Neuron (in vitro differentiated cells): ENCODE data around the gene BNC1.

ENCODE experiments used
- H2AFZ ChIP-seq: one replicate; pipeline ENCODE4 v1.6.1; 2013; ENCODE audit warnings: low read depth, mild to moderate bottlenecking, inconsistent platforms, low read length, moderate library complexity
- H3K27me3 ChIP-seq: one replicate; pipeline ENCODE4 v1.6.1; 2013; ENCODE audit warnings: low read length; ENCODE audit not compliant: insufficient read depth
- H3K36me3 ChIP-seq: one replicate; pipeline ENCODE4 v1.6.1; 2013; ENCODE audit warnings: low read length; ENCODE audit not compliant: insufficient read depth
- H3K4me1 ChIP-seq: one replicate; pipeline ENCODE4 v1.6.1; 2013; ENCODE audit warnings: low read length; ENCODE audit not compliant: insufficient read depth
- H3K4me3 ChIP-seq: 2 replicates; pipeline ENCODE4 v1.5.1; 2013; ENCODE audit warnings: mild to moderate bottlenecking, low read length, moderate library complexity
- H3K9me3 ChIP-seq: one replicate; pipeline ENCODE4 v1.6.1; 2013; ENCODE audit warnings: low read length

The BNC1 gene

DNA sequence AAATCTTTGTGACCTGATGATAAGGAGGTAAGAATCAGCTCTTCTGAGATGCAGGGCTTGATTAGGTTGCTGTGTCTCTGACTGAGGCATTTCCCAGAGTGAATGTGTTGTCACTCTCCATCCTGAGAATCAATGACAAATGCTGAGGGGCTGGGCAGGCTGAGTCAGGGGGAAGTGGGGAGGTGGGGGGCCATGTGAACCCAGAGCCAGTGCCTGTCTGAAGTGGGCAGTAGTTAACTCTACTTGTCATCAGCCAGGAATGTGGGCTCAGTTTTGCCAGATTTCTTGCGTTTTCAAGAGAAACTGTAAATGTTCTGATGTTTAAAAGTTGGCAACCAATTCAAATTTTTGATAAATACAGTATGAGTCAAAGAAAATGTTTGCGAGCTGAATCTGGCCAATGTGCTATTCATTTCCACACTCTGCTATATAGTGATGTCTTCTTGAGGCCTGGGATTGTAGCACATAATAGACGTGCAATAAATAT, 3.1 kb upstream of the BNC1 start:
- peaks cover 73% of the 10 kb centered on the region for H3K27me3 ChIP-seq
- peaks cover 3% of the 10 kb centered on the region for H3K9me3 ChIP-seq
- no peaks in the 10 kb centered on the region for H3K36me3 ChIP-seq
- H3K4me1 ChIP-seq: peaks cover 3% of the 10 kb centered on the region
- H2AFZ ChIP-seq: no peak overlapping the region
- no peak overlapping the region for H3K4me3 ChIP-seq

GRCh38 chr15:83285979-83286553, 1.6 kb upstream of the BNC1 start:
- Histone ChIP-seq H2AFZ (no peak overlapping the region), H3K4me1 (peaks cover 3% of the 10 kb centered on the region), H3K36me3 (no peaks in the 10 kb centered on the region), H3K9me3 (peaks cover 3% of the 10 kb centered on the region), H3K27me3 (peaks cover 84% of the 10 kb centered on the region), H3K4me3 (no peak overlapping the region)

DNA sequence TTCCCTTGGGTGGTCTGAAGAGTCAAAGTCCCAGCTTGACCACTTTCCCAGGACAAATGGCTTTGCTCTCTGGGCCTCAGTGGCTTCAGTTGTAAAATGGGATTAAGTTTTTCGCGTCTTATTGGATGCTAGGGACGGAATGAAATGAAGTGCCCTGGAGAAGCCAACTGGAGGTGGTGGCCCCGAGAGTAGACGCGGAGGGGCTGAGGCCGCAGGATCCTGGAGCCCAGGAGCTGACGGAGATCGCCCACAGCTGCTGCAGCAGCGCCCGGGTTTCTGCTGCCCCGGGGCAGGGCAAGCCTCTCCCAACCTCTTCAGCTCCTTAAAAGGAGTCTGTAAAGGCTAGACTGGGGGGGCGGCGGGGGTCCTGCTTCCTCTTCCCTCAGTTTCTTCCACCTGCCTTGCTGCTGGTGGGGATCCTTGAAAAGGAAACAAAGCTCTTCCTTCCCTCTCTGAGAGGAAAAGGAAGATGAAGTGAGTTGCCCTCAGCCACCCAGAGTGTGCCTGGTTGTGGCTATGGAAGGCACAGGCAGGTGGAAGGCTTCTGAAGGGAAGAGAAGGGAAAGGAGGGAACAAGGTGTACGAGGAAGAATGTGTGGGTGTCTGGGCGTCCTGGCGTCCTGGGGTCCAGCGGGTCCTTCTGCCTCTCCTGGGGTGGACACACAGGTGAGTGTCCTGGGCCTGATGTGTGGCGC, 967 bp upstream of the BNC1 start:
- Histone ChIP-seq H3K27me3 (peaks cover 90% of the 10 kb centered on the region), H2AFZ (no peak overlapping the region), H3K4me1 (peaks cover 3% of the 10 kb centered on the region), H3K4me3 (no peak overlapping the region), H3K9me3 (peaks cover 3% of the 10 kb centered on the region), H3K36me3 (no peaks in the 10 kb centered on the region)

DNA sequence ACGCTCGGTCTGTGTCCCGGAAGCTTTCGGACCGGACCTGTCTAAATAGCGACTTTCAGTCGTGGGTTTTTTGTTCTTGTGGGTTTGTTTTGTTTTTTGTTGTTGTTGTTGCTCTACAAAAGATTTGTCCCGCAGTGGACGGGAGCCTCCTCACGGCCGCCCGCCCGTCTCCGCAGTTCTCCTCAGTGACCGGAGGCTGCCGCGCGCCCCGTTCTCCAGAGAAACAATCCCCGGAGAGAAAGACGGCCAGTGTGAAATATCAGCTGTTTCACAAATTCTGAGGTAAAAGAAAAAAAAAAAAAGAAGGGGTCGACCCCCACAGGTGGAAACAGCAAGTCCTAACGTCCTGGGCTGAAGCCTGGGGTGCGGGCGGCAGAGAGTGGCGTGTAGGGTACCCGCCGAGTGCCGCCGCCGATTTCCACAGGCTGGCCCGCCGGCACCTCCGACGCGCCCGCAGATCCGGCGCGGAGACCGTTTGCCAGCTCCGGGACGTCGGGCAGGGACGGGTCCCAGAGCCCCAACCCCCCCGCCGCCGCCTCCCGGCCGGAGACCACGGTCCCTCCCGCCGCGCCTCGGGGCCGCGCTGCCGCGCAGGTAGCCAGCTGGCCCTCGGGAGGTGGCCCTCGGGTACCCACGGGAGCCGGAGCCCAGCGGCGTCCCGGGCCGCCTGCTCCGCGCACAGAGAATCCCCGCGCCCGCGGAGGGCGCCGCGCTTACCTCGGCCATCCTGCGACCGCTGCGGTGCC, 478 bp downstream of the BNC1 start:
- Histone ChIP-seq H2AFZ (peak overlapping the region; percentile 87), H3K36me3 (no peaks in the 10 kb centered on the region), H3K27me3 (peaks cover 92% of the 10 kb centered on the region), H3K4me1 (peaks cover 3% of the 10 kb centered on the region), H3K4me3 (peak overlapping the region; percentile 4), H3K9me3 (peaks cover 6% of the 10 kb centered on the region)

DNA sequence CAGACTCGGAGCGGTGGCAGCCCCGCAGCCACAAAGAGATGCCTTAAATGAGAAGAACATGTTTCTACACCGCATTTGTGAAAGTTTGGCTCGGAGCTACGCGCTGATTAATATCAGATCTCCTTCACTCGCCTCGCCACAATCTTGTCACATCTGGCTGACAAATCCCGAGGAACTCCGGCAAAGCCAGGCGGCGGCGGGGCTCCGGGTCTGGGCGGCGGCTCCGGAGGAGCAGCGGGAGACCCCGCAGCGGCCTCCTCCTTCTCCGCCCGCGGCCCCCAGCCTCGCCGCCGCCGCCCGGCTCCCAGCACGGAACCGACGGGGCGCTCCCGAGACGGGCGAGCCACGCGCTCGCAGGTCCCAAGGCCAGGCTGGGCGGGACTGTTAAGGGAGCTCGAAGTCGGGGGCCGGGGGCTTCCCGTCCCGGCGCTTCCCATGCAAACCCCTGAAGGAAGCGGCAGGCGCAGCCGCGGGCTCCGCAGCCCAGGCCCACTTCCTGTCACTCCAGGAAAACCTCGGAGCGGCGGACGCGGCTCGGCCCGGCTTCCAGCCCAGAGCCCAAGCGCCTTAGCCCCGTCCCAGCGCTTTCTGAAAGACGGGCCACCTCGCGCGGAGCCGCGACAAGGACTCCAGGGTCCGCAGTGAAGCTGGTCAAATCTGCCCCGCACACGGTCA, 1.2 kb downstream of the BNC1 start:
- Histone ChIP-seq H2AFZ (peak overlapping the region; percentile 87), H3K9me3 (peaks cover 6% of the 10 kb centered on the region), H3K36me3 (no peaks in the 10 kb centered on the region), H3K27me3 (peaks cover 85% of the 10 kb centered on the region), H3K4me3 (peak overlapping the region; percentile 4), H3K4me1 (peaks cover 3% of the 10 kb centered on the region)

DNA sequence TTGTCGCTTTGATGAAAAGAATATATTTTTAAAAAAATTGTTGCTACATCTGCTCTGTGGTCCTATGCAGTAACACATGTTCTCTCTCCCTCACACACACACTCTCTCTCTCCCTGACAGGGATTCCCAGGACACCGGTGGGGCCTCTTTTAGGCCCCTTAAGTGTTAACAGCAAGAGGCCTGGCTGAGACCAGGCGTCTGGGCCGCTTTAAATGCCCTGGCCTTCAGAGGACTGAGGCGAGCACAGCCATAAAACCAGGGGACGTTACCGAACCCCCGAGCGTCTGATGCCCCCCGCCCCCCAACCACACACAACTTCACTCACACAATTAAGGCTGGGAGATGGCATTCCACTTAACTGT, 1.7 kb downstream of the BNC1 start:
- Histone ChIP-seq H3K27me3 (peaks cover 81% of the 10 kb centered on the region), H3K4me3 (no peak overlapping the region), H2AFZ (no peak overlapping the region), H3K36me3 (no peaks in the 10 kb centered on the region), H3K4me1 (peaks cover 3% of the 10 kb centered on the region), H3K9me3 (peaks cover 6% of the 10 kb centered on the region)

DNA sequence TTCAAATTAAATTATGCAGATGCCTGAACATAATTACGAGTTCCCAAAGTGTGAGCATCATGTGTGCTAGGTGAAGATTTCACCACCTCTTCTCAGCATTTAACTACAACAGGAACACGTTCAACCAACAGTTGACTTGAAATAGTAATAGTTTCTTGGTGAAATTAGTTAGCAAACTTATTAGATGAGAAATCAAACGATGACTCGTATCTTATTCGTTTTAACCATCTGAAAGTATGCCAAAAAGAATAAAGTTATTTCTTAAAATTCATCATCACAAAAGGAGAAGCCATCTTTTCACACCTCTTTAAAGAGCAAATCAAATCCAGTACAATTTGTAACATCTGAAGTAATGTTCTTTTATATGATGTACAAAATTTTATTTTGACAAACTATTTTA, 2.3 kb downstream of the BNC1 start:
- peaks cover 3% of the 10 kb centered on the region for H3K4me1 ChIP-seq
- peaks cover 75% of the 10 kb centered on the region for H3K27me3 ChIP-seq
- H3K4me3 ChIP-seq: no peak overlapping the region
- no peak overlapping the region for H2AFZ ChIP-seq
- peaks cover 6% of the 10 kb centered on the region for H3K9me3 ChIP-seq
- no peaks in the 10 kb centered on the region for H3K36me3 ChIP-seq

DNA sequence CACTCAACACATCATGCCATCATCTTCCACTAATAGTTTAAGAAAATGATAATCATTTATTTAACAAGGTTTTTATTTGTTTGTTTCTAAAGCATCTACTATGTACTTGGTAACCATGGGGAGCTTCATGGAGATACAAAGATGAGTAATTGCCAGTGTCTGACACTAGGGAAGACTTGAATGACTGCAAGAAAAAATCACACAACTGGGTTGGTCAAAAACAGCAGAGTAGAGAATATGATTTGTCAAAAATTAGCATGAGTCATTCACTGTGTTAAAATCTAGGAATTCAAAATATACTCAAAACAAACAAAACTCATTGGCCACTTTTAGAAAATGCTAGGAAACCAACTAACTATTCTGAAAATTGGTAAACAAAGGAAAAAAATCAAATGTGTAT, 6.3 kb downstream of the BNC1 start:
- Histone ChIP-seq H3K27me3 (peaks cover 37% of the 10 kb centered on the region), H3K4me1 (no peaks in the 10 kb centered on the region), H3K4me3 (no peak overlapping the region), H3K9me3 (peaks cover 2% of the 10 kb centered on the region), H2AFZ (no peak overlapping the region), H3K36me3 (no peaks in the 10 kb centered on the region)

DNA sequence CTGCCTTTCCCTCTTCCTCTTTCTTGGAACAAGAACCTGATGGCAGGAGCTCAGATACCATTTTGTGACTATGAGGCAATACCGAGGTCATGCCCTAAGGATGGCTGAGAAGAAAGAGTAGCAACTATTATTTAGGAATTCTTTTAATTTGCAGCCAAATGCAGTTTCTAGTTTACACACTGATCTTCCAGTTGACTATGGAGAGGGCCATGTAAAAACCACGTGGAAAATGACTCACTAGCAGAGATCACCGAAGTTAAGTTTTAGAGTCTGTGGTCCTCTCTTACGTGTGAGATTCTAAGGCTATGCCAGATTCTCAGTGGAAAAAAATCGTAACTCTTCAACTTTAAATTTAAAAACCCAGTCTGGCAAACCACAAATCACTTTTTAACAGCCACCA, 7.8 kb downstream of the BNC1 start:
- Histone ChIP-seq H3K36me3 (no peaks in the 10 kb centered on the region), H3K9me3 (peaks cover 2% of the 10 kb centered on the region), H3K4me3 (no peak overlapping the region), H2AFZ (no peak overlapping the region), H3K27me3 (peaks cover 22% of the 10 kb centered on the region), H3K4me1 (no peaks in the 10 kb centered on the region)

DNA sequence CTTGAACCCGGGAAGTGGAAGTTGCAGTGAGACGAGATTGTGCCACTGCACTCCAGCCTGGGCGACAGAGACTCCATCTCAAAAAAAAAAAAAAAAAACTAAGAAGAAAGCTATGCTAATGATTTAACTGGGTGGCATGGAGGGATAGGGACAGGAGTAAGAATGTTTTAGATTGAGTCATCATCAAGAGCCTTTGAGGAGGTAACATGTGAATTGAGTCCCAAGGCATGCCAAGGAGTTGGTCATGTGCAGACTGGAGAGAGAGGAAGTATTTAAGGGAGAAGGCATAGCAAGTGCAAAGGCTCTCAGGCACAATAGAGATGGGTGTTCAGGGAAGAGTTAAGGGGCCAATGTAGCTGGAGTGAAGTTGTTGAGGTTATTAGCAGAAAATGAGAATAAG, 9.1 kb downstream of the BNC1 start:
- no peak overlapping the region for H3K4me3 ChIP-seq
- H3K4me1 ChIP-seq: no peaks in the 10 kb centered on the region
- no peak overlapping the region for H2AFZ ChIP-seq
- H3K36me3 ChIP-seq: no peaks in the 10 kb centered on the region
- peaks cover 2% of the 10 kb centered on the region for H3K9me3 ChIP-seq
- peaks cover 10% of the 10 kb centered on the region for H3K27me3 ChIP-seq

GRCh38 chr15:83270176-83270575, 14.3 kb downstream of the BNC1 start:
- H3K36me3 ChIP-seq: no peaks in the 10 kb centered on the region
- H3K4me1 ChIP-seq: no peaks in the 10 kb centered on the region
- no peaks in the 10 kb centered on the region for H3K9me3 ChIP-seq
- no peak overlapping the region for H3K4me3 ChIP-seq
- H3K27me3 ChIP-seq: no peaks in the 10 kb centered on the region
- H2AFZ ChIP-seq: no peak overlapping the region

- no peaks in the 10 kb centered on the region for H3K4me1 ChIP-seq
- no peak overlapping the region for H2AFZ ChIP-seq
- H3K36me3 ChIP-seq: no peaks in the 10 kb centered on the region
- no peak overlapping the region for H3K4me3 ChIP-seq
- H3K9me3 ChIP-seq: no peaks in the 10 kb centered on the region
- no peaks in the 10 kb centered on the region for H3K27me3 ChIP-seq
Measured at GRCh38 chr15:83268147-83268546, 16.3 kb downstream of the BNC1 start.
